ENCODE measurements around the gene EIF2B4. TPM values are rescaled to one million over a fixed set of nuclear protein-coding genes. Genes with fewer than 3 reads are reported as not detected.

The EIF2B4 gene
- total and polyA plus RNA-seq, 2 of the 13 experiments (the other 11 are each of a cell fraction or from before 2014, with no cell fraction given), result 91.5 to 96.4 TPM

GRCh38 chr2:27408601-27409320 is 38.6 kb upstream of the EIF2B4 start (continued):
- TF ChIP-seq ZBTB40 (IDR thresholded peaks at IDR 0.05) (no peak), ZBTB40 (CRISPR knock-in tag; IDR thresholded peaks at IDR 0.05) (no peak), TFE3 (CRISPR knock-in tag; IDR thresholded peaks at IDR 0.05) (no peak)
